ENCODE data around the gene ZNF133.
"Not testable (repeated sequence)": the region's sequence is repeated elsewhere in the genome, so short reads cannot be mapped to it uniquely, and the experiment has no call there.

The ZNF133 gene

DNA sequence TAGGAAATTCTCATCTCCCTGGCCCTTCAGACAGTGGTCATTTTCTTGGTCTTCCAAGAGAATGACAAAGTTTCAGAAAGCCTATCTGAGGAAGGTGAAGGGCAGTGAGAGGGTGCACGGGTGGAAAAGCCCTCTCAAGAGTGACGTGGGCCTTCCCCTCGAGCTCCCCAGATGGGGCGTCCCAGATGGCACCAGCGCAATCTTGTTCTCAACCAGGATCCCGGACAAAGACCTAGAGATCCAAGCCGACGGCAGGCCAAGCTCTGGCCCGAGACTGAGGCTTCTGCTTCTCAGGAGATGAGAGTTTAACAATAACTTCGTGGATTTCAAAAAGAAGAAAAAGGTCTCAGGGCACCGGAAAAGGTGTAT, 797 bp upstream of the ZNF133 start:
- no peak for DNase-seq

DNA sequence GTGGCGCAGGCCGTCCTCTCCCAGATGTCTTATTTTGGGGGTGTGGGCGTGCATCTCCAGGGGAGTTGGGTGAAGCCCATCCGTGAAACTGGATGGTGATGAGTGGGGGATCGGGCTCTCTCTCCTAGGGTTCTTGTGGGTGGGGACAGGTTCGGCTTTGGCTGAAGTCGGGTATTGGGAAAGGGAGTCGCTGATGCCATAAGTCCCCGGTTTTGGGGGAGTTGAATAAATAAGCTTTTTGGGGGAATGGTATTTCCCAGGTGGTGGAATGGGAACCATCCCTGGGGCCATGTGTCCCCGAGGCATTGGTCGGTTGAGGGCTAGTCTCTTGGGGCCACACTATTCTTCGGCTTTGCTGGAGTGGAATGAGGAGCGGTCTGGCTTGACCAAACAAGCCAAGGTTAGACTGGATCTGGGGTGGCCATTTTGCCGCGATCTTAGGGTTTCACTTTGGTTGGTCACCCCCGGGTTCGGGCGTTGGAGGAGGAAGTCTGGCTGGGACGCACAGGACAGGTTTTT, 481 bp downstream of the ZNF133 start:
- no peak for DNase-seq

DNA sequence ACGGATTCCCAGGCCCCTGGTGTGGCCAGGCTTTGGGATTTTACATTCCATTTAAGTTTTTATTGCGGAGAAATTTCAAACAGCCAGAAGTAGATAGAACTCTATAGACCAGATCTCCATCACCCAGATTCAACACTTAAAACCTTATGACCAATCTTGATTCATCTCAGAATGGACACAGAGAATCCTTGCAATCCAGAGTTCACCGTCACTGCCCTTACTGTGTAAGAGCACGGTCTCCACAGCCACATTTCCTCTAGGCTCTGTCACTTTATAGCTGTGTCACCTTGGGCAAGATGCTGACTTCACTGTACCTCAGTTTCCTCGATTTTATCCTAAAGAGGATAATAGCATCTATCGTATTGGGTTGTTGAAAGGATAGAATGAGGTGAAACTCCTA, 979 bp downstream of the ZNF133 start:
- DNase-seq = no peak

DNA sequence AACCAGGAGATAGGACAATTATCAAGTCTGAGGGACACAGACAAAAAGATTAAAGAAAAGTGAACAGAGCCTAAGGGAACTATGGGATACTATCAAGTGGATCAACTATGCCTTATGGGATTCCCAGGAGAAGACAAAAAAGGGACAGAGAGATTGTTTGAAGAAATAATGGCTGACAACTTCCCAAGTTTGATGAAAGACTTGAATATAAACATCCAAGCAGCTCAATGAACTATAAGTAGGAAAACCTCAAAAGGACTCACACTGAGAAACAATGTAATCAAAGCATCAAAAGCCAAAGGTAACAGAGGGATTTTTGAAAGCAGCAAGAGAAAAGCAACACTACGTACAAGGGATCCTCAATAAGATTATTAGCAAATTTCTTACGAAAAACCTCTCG, 11.0 kb downstream of the ZNF133 start:
- DNase-seq = no peak

DNA sequence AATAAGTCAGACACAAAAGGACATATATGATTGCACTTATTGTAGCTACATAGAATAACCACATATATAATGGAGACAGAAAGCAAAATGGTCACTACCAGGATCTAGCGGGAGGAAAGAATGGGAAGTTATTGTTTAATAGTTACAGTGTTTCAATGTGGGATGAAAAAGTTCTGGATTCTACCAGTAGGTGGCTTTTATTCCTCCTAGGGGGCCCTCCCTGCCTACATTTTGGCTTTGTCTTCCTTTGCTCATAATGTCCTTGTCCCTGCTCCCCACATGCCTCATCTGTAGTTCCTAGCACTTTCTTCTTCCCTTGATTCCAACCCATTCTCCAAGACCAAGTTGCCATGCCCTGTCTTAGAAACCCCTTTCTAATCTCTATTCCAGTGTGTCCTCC, 16.3 kb downstream of the ZNF133 start:
- no peak for DNase-seq

DNA sequence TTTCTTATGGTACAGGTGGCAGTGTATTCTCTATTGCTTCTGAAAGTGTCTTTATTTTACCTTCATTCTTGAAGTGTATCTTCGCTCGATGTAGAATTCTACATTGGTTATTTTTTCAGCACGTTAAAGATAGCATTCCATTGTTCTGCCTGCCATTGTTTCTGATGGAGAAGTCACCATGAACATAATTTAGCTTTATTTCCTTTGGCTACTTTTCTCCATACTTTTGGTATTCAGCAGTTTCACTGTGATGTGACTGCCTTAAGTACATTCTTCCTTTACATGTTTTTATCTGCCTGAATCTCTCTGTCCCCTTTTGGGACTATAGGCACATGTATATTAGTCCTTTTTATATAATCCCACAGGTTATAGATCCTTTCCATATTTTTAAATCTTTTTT, 19.0 kb downstream of the ZNF133 start:
- DNase-seq = no peak

GRCh38 chr20:18310051-18310450, 21.7 kb downstream of the ZNF133 start:
- no peak for DNase-seq

GRCh38 chr20:18310592-18310991, 22.3 kb downstream of the ZNF133 start:
- no peak for DNase-seq

GRCh38 chr20:18312723-18313122, 24.4 kb downstream of the ZNF133 start:
- no peak for DNase-seq

DNA sequence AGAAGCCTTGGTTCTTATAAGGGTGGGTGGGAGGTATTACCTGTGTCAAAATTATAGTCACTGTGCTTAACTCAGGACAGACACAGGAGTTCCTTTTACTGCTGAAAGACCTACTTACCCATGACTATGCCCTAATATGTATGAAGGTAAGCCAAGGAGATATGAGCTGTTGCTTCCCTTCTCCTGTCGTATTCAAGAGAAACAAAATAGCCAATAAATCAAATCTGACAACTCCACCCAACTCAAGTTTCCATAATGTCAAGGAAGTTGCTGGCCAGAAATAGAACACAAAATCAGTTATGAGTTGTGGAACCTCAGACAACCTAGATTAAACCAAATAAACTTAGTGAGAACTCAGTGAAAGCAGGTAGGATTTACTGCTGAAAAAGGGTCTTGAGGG, 25.1 kb downstream of the ZNF133 start:
- DNase-seq = no peak

- no peak for DNase-seq
Measured at GRCh38 chr20:18314786-18315406, 26.6 kb downstream of the ZNF133 start.

DNA sequence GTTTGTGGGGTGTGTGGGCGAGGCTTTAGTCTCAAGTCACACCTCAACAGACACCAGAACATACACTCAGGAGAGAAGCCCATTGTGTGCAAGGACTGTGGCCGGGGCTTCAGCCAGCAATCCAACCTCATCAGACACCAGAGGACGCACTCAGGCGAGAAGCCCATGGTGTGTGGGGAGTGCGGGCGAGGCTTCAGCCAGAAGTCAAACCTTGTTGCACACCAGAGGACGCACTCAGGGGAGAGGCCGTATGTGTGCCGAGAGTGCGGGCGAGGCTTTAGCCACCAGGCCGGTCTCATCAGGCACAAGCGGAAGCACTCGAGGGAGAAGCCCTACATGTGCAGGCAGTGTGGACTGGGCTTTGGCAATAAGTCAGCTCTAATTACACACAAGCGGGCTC, 27.8 kb downstream of the ZNF133 start:
- DNase-seq = no peak

DNA sequence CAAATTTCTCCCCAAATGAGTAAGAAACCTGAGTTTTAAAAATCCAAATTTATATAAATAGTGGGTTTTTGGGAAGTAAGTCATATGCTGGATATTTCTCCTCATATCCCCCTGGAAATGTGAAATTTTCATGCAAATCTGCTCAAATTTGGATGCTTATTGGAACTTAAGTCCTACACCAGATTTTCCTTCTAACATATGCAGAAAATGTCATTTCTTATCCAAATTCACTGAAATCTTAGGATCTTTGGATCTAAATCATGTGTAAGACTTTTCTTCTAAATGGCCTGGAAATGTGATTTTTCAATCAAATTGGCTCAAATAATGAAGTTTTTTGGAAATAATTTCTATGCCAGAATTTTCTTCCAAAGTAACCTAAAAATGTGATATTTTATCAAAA, 33.0 kb downstream of the ZNF133 start:
- DNase-seq = no peak

DNA sequence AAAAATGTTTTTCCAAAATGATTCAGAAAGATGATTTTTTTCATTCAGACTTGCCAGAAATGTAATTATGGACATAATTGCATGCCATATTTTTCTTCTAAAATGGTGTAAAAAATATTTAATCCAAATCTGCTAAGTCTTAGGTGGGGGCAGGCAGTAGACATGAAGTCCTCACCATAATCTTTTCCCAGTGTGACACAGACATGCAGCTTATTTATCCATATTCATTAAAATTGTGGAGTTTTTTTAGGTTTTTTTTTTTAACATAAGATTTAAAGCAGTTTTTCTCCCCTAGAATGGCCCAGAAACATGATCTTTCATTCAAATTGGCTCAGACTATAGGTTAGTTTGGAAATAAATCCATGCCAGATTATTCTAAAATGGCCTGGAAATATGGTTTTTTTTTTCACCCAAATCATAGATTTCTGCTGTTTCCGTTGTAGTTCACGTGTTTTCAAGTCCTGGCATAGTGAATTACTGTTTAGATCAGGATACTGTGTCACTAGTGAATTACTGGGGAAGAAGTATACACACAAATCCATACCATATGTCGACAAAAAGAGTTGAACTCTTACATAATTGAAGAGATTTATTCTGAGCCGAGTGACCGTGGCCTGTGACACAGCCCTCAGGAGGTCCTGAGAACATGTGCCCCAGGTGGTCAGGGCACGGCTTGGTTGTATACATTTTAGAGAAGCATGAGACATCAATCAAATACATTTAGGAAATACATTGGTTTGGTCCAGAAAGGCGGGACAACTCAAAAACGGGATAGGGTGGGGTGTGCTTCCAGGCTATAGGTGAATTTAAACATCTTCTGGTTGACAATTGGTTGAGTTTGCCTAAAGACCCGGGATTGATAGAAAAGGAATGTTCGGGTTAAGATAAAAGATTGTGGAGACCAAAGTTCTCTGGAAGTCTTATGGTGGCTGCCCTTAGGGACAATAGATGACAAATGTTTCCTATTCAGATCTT, 33.9 kb downstream of the ZNF133 start:
- no peak for DNase-seq

DNA sequence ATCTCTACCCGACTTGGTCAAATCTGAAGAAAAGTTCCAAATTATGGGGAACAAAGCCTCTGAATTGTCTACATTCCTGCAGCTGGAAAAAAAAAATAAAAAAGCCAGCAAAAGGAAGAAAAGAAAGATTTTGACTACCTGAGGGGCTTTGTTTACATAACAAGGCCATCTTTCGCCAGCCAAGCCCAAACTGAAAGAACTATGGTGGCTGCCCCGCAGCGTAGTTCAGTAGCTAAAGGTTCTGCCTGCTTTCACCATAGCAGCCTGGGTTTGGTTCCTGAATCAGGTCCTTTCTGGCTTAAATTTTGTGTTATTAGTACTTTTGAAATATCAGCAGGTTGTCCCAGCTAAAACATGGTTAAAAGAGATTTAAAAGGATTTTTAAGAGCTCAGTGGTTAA, 35.4 kb downstream of the ZNF133 start:
- no peak for DNase-seq

DNA sequence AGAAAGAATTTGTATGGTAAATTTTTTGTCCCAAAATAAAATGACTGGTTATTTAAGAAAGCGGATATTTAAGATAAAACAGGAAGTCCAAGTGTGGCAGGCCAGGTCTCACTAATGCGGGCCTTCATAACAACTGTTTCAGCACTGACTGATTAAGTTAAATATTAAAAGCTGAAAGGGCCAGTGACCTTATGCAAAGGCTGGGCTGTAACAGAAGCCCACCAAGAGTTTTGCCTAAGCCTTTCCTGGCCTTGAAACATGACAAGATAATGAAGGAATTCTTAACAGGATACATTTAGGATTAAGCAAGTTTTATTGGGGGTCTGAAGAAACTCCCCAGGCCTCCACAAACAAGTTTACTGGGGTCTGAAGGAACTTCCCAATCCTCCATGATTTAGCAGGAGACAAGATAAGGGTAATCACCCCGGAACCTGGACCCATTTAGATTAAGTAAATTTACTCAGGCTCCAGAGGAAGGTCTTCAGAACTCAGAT, 36.3 kb downstream of the ZNF133 start:
- DNase-seq = no peak

- DNase-seq = no peak
Measured at GRCh38 chr20:18326990-18327389, 38.7 kb downstream of the ZNF133 start.

- DNase-seq = no peak
Measured at GRCh38 chr20:18331694-18332093, 43.4 kb downstream of the ZNF133 start.

DNA sequence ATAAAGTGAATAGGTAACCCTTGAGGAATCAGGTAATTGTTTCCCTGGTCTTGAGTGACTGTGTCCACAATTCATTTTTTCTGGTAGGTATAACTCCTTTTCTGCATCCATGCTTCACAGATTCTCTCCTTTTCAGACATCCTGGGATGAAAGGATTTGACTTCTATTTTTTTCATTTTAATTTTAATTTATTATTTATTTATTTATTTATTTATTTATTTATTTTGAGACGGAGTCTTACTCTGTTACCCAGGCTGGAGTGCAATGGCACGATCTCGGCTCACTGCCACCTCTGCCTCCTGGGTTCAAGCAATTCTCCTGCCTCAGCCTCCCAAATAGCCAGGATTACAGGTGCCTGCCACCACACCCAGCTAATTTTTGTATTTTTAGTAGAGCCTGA, 61.4 kb downstream of the ZNF133 start:
- not testable (repeated sequence) for DNase-seq

DNA sequence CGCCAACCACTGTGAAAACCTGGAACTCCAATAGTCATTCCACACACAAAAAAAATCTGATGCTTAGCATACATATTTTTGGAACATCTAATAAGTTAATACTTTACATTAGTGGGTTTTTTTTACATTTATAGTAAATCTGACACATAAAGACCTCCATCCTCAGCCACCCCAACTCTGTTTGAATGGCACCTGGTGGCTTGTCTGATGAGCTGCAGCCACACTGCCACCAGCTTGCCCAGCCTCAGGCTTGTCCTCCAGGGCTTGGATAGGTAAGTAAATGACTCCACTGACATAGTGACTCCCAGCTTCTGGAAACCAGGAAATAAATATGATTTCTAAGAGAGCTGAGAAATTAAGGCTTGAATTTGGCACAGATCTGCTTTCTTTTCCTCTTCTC, 71.5 kb downstream of the ZNF133 start:
- DNase-seq = no peak

GRCh38 chr20:18360635-18361034, 72.3 kb downstream of the ZNF133 start:
- no peak for DNase-seq

DNA sequence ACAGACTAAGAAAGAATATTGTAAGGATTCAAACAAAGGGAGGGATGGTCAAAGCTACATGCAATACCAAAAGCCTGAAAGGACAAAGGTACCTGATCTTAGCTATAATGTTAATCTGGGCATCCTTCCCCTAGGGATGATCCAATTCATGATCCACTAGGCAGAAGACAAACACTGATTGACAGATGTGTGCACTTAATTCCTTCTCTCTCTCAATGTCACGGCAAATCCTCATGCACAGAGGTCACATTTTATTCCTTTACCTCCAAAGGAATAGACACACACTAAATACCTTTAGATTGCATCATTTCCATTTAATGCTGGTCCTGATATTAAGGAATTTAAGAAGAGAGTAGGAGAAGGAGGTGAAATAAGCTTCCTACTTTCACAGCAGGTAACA, 73.4 kb downstream of the ZNF133 start:
- DNase-seq = no peak

DNA sequence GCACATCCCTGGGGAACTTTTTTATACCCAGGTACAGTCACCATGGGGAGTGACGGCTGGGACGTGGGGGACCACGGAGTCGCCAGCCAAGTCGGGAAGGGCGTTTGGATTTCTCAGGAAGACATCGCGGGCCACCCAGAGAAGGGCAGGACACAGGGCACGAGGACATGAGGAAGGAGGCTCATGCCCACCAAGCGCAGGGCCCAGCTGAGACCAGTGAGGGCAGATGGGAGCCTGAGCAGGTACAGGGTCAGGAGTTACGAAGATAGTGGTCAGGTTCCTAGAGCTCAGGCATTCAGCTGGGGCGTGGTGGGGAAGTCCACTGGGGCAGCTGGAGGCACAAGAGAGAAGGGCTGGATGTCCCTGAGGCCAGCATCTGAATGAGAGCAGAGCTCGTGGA, 74.6 kb downstream of the ZNF133 start:
- no peak for DNase-seq

- no peak for DNase-seq
Measured at GRCh38 chr20:18363708-18364107, 75.4 kb downstream of the ZNF133 start.
